ENCODE measurements around the gene NLGN3.

The NLGN3 gene

DNA sequence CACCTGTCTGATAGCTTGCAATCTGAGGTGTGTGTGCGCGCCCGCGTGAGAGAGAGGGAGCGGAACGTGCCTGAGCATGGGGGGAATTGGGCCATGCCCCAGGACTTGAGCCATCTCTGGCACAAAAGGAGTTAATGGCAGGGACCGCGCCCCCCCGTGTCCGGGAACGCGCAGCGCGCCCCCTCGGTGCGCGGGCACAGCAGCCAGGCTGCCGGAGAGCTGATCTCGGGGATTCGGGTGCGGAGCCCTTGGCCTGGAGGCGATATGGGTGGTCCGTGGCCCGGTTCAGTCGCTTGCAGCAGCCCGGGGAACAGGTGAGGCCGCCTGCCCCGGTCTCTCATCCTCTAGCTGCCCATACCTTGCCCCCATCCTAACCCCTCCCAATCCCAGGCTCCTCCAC is at the start of gene NLGN3:
Gene NLGN3 (plus strand): TSS at position 191 of the 400 bp plus-strand sequence. CDS start 2,909 bp downstream, outside the sequence.
- no peak within 1 kb of the TSS for H3K4me3 ChIP-seq (ENCODE audit: low read length)
- TF ChIP-seq, protein P1, sequence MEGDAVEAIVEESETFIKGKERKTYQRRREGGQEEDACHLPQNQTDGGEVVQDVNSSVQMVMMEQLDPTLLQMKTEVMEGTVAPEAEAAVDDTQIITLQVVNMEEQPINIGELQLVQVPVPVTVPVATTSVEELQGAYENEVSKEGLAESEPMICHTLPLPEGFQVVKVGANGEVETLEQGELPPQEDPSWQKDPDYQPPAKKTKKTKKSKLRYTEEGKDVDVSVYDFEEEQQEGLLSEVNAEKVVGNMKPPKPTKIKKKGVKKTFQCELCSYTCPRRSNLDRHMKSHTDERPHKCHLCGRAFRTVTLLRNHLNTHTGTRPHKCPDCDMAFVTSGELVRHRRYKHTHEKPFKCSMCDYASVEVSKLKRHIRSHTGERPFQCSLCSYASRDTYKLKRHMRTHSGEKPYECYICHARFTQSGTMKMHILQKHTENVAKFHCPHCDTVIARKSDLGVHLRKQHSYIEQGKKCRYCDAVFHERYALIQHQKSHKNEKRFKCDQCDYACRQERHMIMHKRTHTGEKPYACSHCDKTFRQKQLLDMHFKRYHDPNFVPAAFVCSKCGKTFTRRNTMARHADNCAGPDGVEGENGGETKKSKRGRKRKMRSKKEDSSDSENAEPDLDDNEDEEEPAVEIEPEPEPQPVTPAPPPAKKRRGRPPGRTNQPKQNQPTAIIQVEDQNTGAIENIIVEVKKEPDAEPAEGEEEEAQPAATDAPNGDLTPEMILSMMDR (IDR thresholded peaks at IDR 0.05; ENCODE audit: insufficient read depth, low read depth, low read length, missing control alignments), result no peak

DNA sequence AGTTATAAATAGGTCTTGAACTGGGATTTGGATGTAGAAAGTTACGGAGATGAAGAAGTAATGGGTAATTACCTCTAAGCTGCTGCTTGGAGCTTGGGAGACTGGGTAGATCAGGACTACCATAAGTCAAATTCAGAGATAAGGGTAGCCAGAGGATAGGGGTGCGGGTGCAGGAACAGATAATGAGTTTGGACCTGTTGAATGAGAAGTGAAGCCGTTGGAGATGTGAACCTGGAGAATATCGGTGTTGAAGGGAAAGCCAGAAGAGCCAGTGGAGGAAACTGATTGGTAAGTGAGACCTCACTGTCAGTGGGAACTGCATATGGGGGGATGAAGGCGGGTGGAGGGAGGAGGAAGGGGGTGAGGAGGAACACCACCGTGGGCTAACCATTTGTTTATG is 49.6 kb upstream of the NLGN3 start:
- no peak for DNase-seq (ENCODE audit: low read depth)
- TF ChIP-seq, protein P1 (IDR thresholded peaks at IDR 0.05; ENCODE audit: insufficient read depth, low read depth, low read length, missing control alignments), result no peak
- peak overlapping the region; percentile 57 for H3K4me3 ChIP-seq (ENCODE audit: low read length)

More for the DNA sequence above, at the start of gene NLGN3:
- DNase-seq (ENCODE audit: low read depth), result no peak

DNA sequence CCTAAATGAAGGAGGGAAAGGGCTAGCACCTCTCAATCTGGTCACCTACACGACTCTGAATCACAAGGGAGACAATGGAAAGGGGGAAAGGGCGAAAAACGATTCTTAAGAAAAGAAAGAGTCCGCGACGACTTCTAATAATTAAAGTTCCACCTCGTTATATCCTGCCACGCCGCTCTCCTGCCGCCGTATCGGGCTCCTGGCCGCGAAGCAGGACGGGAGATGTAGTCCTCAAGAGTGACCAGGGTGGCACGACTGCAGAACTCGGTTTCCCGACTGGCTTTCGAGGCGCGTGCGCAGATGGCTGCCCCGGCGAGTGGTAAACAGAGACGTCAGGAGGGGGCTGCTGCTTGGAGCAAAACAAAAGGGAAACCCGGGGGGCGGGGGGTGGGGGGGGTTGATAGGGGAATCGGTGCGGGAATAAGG is 49.1 kb upstream of the NLGN3 start, which contains the start of gene FOXO4:
Gene FOXO4 (plus strand): TSS at position 297 of the 426 bp plus-strand sequence. CDS start 678 bp downstream, outside the sequence.
- peak within 1 kb of the TSS; percentile 62 for H3K4me3 ChIP-seq (ENCODE audit: low read length)
- TF ChIP-seq, protein P1 (IDR thresholded peaks at IDR 0.05; ENCODE audit: insufficient read depth, low read depth, low read length, missing control alignments), result no peak
- peak; percentile 83 for DNase-seq (ENCODE audit: low read depth)

DNA sequence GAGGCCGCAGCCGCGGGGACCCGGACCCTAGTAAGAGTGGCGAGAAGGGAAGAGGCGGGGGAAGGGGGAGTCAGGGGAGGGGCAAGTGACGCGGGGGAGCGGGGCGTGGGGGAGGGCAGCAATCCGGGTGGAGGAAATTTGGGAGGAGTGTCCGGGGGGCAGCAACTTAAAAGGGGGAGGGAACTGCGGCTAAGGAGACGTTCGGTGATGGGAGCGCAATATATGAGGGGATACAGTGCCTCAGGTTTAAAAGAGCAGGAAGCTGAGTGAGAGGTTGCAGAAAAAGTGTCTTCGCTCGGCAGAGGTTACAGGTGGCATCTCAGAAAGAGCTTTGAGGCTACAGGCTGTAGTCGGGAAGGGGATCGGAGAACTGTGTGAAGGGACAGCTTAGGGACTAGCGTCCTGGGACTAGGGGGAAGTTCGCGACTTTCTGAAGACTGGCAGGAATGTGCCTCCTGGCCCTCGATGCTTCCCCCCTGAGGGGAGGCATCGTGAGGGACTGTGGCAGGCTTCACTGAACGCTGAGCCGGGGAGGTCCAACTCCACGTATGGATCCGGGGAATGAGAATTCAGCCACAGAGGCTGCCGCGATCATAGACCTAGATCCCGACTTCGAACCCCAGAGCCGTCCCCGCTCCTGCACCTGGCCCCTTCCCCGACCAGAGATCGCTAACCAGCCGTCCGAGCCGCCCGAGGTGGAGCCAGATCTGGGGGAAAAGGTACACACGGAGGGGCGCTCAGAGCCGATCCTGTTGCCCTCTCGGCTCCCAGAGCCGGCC is 48.5 kb upstream of the NLGN3 start:
- H3K4me3 ChIP-seq (ENCODE audit: low read length), result peak overlapping the region; percentile 62
- TF ChIP-seq, protein P1 (IDR thresholded peaks at IDR 0.05; ENCODE audit: insufficient read depth, low read depth, low read length, missing control alignments), result no peak
- DNase-seq (ENCODE audit: low read depth), result peak; percentile 39

DNA sequence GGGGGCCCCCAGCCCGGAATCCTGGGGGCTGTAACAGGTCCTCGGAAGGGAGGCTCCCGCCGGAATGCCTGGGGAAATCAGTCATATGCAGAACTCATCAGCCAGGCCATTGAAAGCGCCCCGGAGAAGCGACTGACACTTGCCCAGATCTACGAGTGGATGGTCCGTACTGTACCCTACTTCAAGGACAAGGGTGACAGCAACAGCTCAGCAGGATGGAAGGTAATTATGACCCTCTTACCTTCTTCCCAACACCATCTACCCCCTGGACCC is 47.9 kb upstream of the NLGN3 start:
- no peak for DNase-seq (ENCODE audit: low read depth)
- TF ChIP-seq, protein P1 (IDR thresholded peaks at IDR 0.05; ENCODE audit: insufficient read depth, low read depth, low read length, missing control alignments), result no peak
- peak overlapping the region; percentile 62 for H3K4me3 ChIP-seq (ENCODE audit: low read length)

DNA sequence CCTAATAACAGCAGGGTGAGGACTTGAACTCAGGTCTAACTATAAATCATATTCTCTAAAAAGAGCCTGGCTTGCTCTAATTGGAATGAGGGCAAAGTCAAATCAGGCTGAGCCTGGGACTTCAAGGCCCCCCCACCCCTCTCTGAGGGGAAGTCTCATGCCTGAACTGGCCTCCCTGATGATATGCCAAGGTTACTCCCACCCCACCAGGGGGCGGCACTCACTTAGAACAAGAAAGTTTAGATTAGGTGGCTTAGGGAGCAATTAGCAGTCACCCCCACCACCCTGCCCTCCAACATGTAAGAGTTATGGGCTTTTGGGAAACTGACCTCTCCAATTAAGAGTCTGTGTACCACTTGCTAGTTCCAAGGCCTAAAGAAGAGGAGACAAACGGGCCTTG is 46.3 kb upstream of the NLGN3 start:
- TF ChIP-seq, protein P1 (IDR thresholded peaks at IDR 0.05; ENCODE audit: insufficient read depth, low read depth, low read length, missing control alignments), result peak; percentile 27
- no peak overlapping the region for H3K4me3 ChIP-seq (ENCODE audit: low read length)
- DNase-seq (ENCODE audit: low read depth), result peak; percentile 44
